A549 (cell line): ENCODE results near the gene NUDT1. TPM values are rescaled to one million over a fixed set of nuclear protein-coding genes. Genes with fewer than 3 reads are reported as not detected.

ENCODE experiments used
- ATAC-seq, 2 experiments: fragments of 200-7000 bp in 1 of 2; fragments of >200 bp in 1 of 2; cut with Nextera tagmentation in 1 of 2; cut with Tn5 transposase in 1 of 2; 3 replicates each; pipeline versions ENCODE4 v1.8.0 to v1.9.1; 2018 to 2020; ENCODE audit warnings: mild to moderate bottlenecking in 1 of 2, moderate library complexity in 1 of 2
- CTCF ChIA-PET: fragments of 300-600 bp; sonication (Branson Sonifier 250); formaldehyde crosslinking; extraction: SDS; loops from one replicate; lab custom pipeline; 2021; ENCODE audit warnings: antibody characterized with exemption, inconsistent platforms; lab: Yijun Ruan, JAX
- POLR2A ChIA-PET: fragments of 350-600 bp; formaldehyde crosslinking; extraction: SDS; loops from one replicate; lab custom pipeline; 2021; ENCODE audit warnings: antibody characterized with exemption, inconsistent platforms; lab: Yijun Ruan, JAX
- DNase-seq, 2 experiments: peaks; one replicate each; pipeline versions ENCODE4 v3.0.0 to v3.0.0-alpha.2; 2011 to 2016; ENCODE audit warnings: low read depth in 1 of 2, low spot score in 1 of 2
- FAIRE-seq: peaks from 2 replicates; lab custom pipeline; 2011; peaks lifted over from hg19 to GRCh38; lab: Jason Lieb, UNC
- H3K27ac ChIP-seq, 2 experiments: fragments of >200 bp; sonication (Bioruptor Twin); formaldehyde crosslinking; 3 replicates each; pipeline ENCODE4 v1.5.1; 2016 to 2017
- H3K4me1 ChIP-seq: fragments of >200 bp; sonication (Bioruptor Twin); formaldehyde crosslinking; 3 replicates; pipeline ENCODE4 v1.6.1; 2016
- H3K4me2 ChIP-seq: fragments of >200 bp; sonication (Bioruptor Twin); formaldehyde crosslinking; 3 replicates; pipeline ENCODE4 v1.6.1; 2016
- H3K4me3 ChIP-seq: fragments of >200 bp; sonication (Bioruptor Twin); formaldehyde crosslinking; 3 replicates; pipeline ENCODE4 v1.5.1; 2016
- H3K9me3 ChIP-seq: fragments of >200 bp; sonication (Bioruptor Twin); formaldehyde crosslinking; 3 replicates; pipeline ENCODE4 v1.6.1; 2016
- ATOH8 ChIP-seq: fragments of 250-450 bp; sonication (Bioruptor Pico); IDR thresholded peaks from 2 replicates; pipeline ENCODE4 v1.5.0; 2020; ENCODE audit warnings: low read depth, mild to moderate bottlenecking, moderate library complexity
- BHLHE40 ChIP-seq: IDR thresholded peaks from 2 replicates; pipeline ENCODE4 v1.6.1; 2012; ENCODE audit warnings: low read depth, low read length, inconsistent platforms
- CBX8 ChIP-seq: fragments of 200-600 bp; sonication (generic); IDR thresholded peaks from 2 replicates; pipeline ENCODE4 v1.6.1; 2016
- CEBPB ChIP-seq, 2 experiments: fragments of >200 bp in 1 of 2; sonication (Bioruptor Twin) in 1 of 2; formaldehyde crosslinking in 1 of 2; IDR thresholded peaks; 2 replicates each; pipeline ENCODE4 v1.6.1; 2012 to 2016
- CHD2 ChIP-seq: fragments of 150-350 bp; IDR thresholded peaks from 2 replicates; pipeline ENCODE4 v1.6.1; 2014; ENCODE audit warnings: low read length; ENCODE audit not compliant: partially characterized antibody
- CHD4 ChIP-seq: fragments of 200-600 bp; sonication (generic); IDR thresholded peaks from 2 replicates; pipeline ENCODE4 v1.6.1; 2016; ENCODE audit warnings: antibody characterized with exemption, mild to moderate bottlenecking, borderline replicate concordance
- EHF ChIP-seq: fragments of 250-450 bp; sonication (Bioruptor Pico); IDR thresholded peaks from 2 replicates; pipeline ENCODE4 v1.5.0; 2020; ENCODE audit warnings: mild to moderate bottlenecking
- EHMT2 ChIP-seq: fragments of 200-600 bp; sonication (generic); IDR thresholded peaks from 2 replicates; pipeline ENCODE4 v1.6.1; 2016; ENCODE audit warnings: antibody characterized with exemption, low read depth, mild to moderate bottlenecking, moderate library complexity
- ELK1 ChIP-seq: fragments of 150-350 bp; IDR thresholded peaks from 2 replicates; pipeline ENCODE4 v1.6.1; 2014; ENCODE audit warnings: low read depth, mild to moderate bottlenecking, low read length
- EP300 ChIP-seq, 2 experiments: fragments of >200 bp; sonication (Bioruptor Twin); formaldehyde crosslinking; IDR thresholded peaks; 2 replicates in 1 of 2; 3 replicates in 1 of 2; pipeline ENCODE4 v1.6.1; 2016 to 2017
- FOSL2 ChIP-seq, 2 experiments: fragments of 450-650 bp in 1 of 2; fragments of >200 bp in 1 of 2; sonication (Bioruptor Twin) in 1 of 2; formaldehyde crosslinking; IDR thresholded peaks; 2 replicates each; pipeline versions ENCODE4 v1.5.0 to v1.6.1; 2016 to 2020; ENCODE audit warnings: mild to moderate bottlenecking in 1 of 2, moderate library complexity in 1 of 2
- HOXA7 ChIP-seq: fragments of 250-450 bp; sonication (Bioruptor Pico); IDR thresholded peaks from 2 replicates; pipeline ENCODE4 v1.5.0; 2020; ENCODE audit warnings: mild to moderate bottlenecking, moderate library complexity
- MAX ChIP-seq: IDR thresholded peaks from 2 replicates; pipeline ENCODE4 v1.6.1; 2012
- MYC ChIP-seq: IDR thresholded peaks from 2 replicates; pipeline ENCODE4 v1.6.1; 2012; ENCODE audit warnings: mild to moderate bottlenecking, inconsistent platforms, low read length, improper control_type of control experiment, borderline replicate concordance
- NPAS2 ChIP-seq: fragments of 250-450 bp; sonication (Bioruptor Pico); IDR thresholded peaks from 2 replicates; pipeline ENCODE4 v1.8.0; 2022; ENCODE audit warnings: mild to moderate bottlenecking, moderate library complexity, borderline replicate concordance
- NR3C1 ChIP-seq: fragments of >200 bp; sonication (Bioruptor Twin); formaldehyde crosslinking; IDR thresholded peaks from 3 replicates; pipeline ENCODE4 v1.6.1; 2017
- PHF8 ChIP-seq: fragments of 200-600 bp; sonication (generic); IDR thresholded peaks from 2 replicates; pipeline ENCODE4 v1.6.1; 2016; ENCODE audit warnings: low read depth, mild to moderate bottlenecking, antibody characterized with exemption, moderate library complexity, borderline replicate concordance
- TFCP2L1 ChIP-seq: fragments of 250-450 bp; sonication (Bioruptor Pico); IDR thresholded peaks from 2 replicates; pipeline ENCODE4 v1.5.0; 2021; ENCODE audit warnings: mild to moderate bottlenecking
- ZNF302 ChIP-seq: fragments of 250-450 bp; sonication (Bioruptor Pico); IDR thresholded peaks from 2 replicates; pipeline ENCODE4 v1.9.0; 2021; ENCODE audit warnings: inconsistent platforms, mild to moderate bottlenecking, moderate library complexity
- WGBS: methylation state at CpG from one replicate; pipeline ENCODE4 v1.1.6; 2017; ENCODE audit errors: missing lambda C conversion rate; 5-methylcytosine and 5-hydroxymethylcytosine counted together
- polyA plus RNA-seq, 4 experiments: library from polyadenylated mRNA; depleted of rRNA in 3 of 4; stranded (reverse); fragments of >200 nt; fragmentation: RNase III in 1 of 4; extraction: RNeasy Plus Mini Kit Qiagen cat#74134 plus additional on column Dnase treatment in 1 of 4; gene quantifications; 2 replicates in 3 of 4; 3 replicates in 1 of 4; pipeline ENCODE4 v1.2.3, GENCODE V29; 2011 to 2017

The NUDT1 gene
- polyA plus RNA-seq, 2 of the 4 experiments (the other 2 are of a cell fraction), result 38.3 to 92.3 TPM

GRCh38 chr7:2199528-2199927 is 42.5 kb upstream of the NUDT1 start:
- POLR2A ChIA-PET, result no interaction called here
- CTCF ChIA-PET, result interaction anchor here (3.2 kb wide), 1 partner anchor 10 kb away, joined by 13 read pairs; no protein-coding TSS in a partner anchor
- Histone ChIP-seq H3K4me2 (no peak overlapping the region), H3K9me3 (peaks cover 7% of the 10 kb centered on the region), H3K4me3 (no peak overlapping the region), H3K27ac (no peak overlapping the region), H3K4me1 (no peaks in the 10 kb centered on the region)
- WGBS, result 95% methylated on average over 13 of the region's 16 CpGs
- TF ChIP-seq HOXA7 (CRISPR knock-in tag) (no peak), FOSL2 (IDR thresholded peaks at IDR 0.05) (no peak), FOSL2 (CRISPR knock-in tag; IDR thresholded peaks at IDR 0.05) (no peak), NR3C1 (no peak), NPAS2 (no peak), CEBPB (IDR thresholded peaks at IDR 0.05) (no peak), CHD2 (no peak), BHLHE40 (no peak), CBX8 (no peak), TFCP2L1 (CRISPR knock-in tag) (no peak), CHD4 (no peak), EHF (CRISPR knock-in tag) (no peak), PHF8 (no peak)
- ATAC-seq (no peak), DNase-seq (no peak), FAIRE-seq (no peak)

- CTCF ChIA-PET, result interaction anchor here (3.2 kb wide), 1 partner anchor 9 kb away, joined by 13 read pairs; no protein-coding TSS in a partner anchor
- no peak for ATAC-seq
These were observed 42.0 kb upstream of the NUDT1 start for GRCh38 chr7:2199956-2200583.

GRCh38 chr7:2200584-2200980 is 41.4 kb upstream of the NUDT1 start:
- no peak for TF ChIP-seq ZNF302 (CRISPR knock-in tag)
- no peak for TF ChIP-seq ATOH8
- TF ChIP-seq EHMT2, result no peak
- TF ChIP-seq MAX, result no peak
- TF ChIP-seq ELK1, result no peak
- Histone ChIP-seq H3K9me3 (peaks cover 2% of the 10 kb centered on the region; the same call in 1 of the 3 replicates), H3K27ac (no peak overlapping the region), H3K4me2 (no peak overlapping the region), H3K4me3 (no peak overlapping the region), H3K4me1 (no peaks in the 10 kb centered on the region)
- DNase-seq (no peak), ATAC-seq (no peak), FAIRE-seq (no peak)
- ChIA-PET POLR2A (no interaction called here), CTCF (interaction anchor here (2.0 to 3.2 kb wide), 2 partner anchors 8 to 10 kb away, joined by 5 to 13 read pairs; no protein-coding TSS in a partner anchor)
- WGBS, result 100% methylated on average over 1 of the region's 18 CpGs

More at GRCh38 chr7:2199956-2200583, 42.0 kb upstream of the NUDT1 start:
- TF ChIP-seq MYC, result no peak
- TF ChIP-seq EP300 (IDR thresholded peaks at IDR 0.05), result no peak
- TF ChIP-seq ELK1, result no peak
- TF ChIP-seq, all 56 proteins: peak for 0
- no peak overlapping the region for H3K4me2 ChIP-seq
- DNase-seq (no peak), FAIRE-seq (no peak)
- no peaks in the 10 kb centered on the region for H3K4me1 ChIP-seq
- POLR2A ChIA-PET, result no interaction called here
- H3K27ac ChIP-seq, result no peak overlapping the region
- 94% methylated on average over 23 of the region's 25 CpGs for WGBS
- peaks cover 7% of the 10 kb centered on the region for H3K9me3 ChIP-seq
- H3K4me3 ChIP-seq, result no peak overlapping the region
